Rectal smooth muscle tissue (tissue), 1 donor: ENCODE data around the gene DPH3.

Experiments used
- H3K27ac ChIP-seq: one replicate; pipeline ENCODE4 v1.7.0; 2013; ENCODE audit warnings: low read depth, low read length, inconsistent platforms
- H3K27me3 ChIP-seq: one replicate; pipeline ENCODE4 v1.7.0; 2013; ENCODE audit warnings: low read length; ENCODE audit not compliant: control insufficient read depth, insufficient read depth
- H3K36me3 ChIP-seq: one replicate; pipeline ENCODE4 v1.7.0; 2013; ENCODE audit warnings: low read length; ENCODE audit not compliant: control insufficient read depth, insufficient read depth
- H3K4me1 ChIP-seq: one replicate; pipeline ENCODE4 v1.7.0; 2013; ENCODE audit warnings: low read length; ENCODE audit not compliant: control insufficient read depth, insufficient read depth
- H3K4me3 ChIP-seq: one replicate; pipeline ENCODE4 v1.7.0; 2013; ENCODE audit warnings: low read length
- H3K9ac ChIP-seq: one replicate; pipeline ENCODE4 v1.7.0; 2013; ENCODE audit warnings: low read length

The DPH3 gene

DNA sequence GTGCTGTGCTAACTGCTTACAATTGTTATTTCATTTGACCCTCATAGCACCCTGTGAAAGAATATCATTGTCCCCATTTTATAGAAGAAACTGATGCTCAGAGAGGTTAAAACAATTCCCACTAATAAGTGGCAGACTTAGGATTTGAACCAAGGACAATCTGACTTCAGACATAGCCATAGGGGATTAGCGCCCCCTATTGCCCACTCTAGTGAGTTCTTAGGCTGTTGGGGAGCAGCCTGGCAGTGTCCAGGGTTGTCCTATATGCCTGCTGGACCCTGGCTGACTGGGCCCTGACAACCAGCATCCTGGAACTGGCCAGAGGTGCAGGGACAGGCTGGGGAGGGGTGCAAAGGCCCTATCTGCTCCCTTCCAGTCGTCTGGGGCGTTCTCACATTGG is 15.4 kb downstream of the DPH3 start:
- Histone ChIP-seq H3K9ac (no peak overlapping the region), H3K27ac (no peak overlapping the region), H3K27me3 (no peaks in the 10 kb centered on the region), H3K4me3 (no peak overlapping the region), H3K4me1 (no peaks in the 10 kb centered on the region), H3K36me3 (no peaks in the 10 kb centered on the region)

DNA sequence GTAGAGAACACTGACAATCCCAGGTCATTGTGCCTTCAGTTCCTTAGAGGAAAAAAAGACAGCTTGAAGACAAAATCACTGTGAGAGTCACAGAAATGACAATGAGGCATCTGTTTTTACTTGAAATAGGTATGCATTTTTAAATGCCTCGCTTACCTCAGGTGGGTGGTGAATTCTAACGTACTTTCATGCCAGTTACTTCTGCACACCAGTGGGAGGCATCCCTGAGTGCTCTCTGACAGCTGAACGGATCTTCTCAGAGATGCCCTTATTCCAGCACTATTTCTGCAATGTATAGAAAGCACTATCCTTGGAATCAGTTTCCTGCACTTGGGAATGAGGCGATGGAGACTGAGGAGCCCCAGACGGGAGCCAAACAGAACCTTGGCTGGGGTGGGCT is 16.2 kb downstream of the DPH3 start:
- Histone ChIP-seq H3K4me3 (no peak overlapping the region), H3K36me3 (no peaks in the 10 kb centered on the region), H3K4me1 (no peaks in the 10 kb centered on the region), H3K9ac (no peak overlapping the region), H3K27me3 (no peaks in the 10 kb centered on the region), H3K27ac (no peak overlapping the region)

DNA sequence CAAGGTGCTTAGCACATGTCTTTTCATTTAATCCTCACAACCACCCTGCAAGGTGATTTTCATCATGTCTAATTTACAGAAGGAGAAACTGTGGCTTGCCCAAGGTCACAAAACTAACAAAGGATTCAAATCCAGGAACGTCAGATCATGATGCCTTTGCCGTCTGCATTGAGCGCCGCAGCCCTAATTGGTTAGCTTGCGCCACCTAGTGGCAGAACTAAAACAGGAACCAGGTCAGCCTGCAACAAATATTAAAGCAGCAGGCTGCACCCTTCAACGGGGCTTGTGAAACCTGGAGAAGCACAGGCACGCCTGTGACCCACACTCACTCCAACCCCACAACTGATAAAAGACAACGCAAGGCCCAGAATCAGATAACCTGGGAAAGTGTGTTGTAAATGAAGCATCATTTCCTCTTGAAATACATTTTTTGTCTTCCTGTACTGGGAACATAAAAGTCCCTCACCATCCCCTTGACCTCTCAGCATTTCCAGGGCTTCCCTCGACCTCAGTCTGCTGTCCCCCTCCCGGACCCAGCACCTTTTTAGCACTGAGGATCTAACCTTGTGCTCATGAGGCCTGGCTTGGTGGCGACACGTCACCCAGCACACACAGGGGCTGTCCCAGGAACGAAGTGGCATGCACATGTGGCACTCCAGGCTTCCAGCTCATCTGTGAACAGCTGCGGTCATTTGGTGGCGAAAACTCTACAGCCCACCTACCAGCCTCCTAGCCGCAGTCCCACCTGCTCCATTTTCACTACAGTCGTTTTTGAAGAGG is 17.3 kb downstream of the DPH3 start:
- Histone ChIP-seq H3K36me3 (no peaks in the 10 kb centered on the region), H3K27ac (no peak overlapping the region), H3K4me3 (no peak overlapping the region), H3K27me3 (no peaks in the 10 kb centered on the region), H3K9ac (no peak overlapping the region), H3K4me1 (no peaks in the 10 kb centered on the region)

DNA sequence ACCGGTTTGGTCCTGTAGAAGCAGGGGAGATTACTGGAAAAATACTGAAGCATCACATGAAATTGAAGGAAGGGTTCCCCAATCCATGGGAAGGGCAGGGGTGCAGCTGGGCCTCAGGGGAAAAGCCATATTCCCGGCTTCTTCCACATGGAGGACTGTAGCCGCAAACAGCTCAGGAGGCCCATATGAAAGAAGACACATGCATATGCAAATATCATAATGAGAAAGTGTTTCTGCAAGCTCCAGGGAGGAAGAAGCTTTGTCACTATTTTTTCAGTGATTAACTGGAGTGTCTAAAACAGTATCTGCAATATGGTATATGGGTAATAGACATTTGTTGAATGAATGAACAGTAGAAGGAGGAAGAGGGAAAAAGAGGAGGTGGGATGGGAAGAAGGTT is 19.1 kb downstream of the DPH3 start:
- Histone ChIP-seq H3K9ac (no peak overlapping the region), H3K4me3 (no peak overlapping the region), H3K27ac (no peak overlapping the region), H3K27me3 (no peaks in the 10 kb centered on the region), H3K36me3 (no peaks in the 10 kb centered on the region), H3K4me1 (no peaks in the 10 kb centered on the region)

DNA sequence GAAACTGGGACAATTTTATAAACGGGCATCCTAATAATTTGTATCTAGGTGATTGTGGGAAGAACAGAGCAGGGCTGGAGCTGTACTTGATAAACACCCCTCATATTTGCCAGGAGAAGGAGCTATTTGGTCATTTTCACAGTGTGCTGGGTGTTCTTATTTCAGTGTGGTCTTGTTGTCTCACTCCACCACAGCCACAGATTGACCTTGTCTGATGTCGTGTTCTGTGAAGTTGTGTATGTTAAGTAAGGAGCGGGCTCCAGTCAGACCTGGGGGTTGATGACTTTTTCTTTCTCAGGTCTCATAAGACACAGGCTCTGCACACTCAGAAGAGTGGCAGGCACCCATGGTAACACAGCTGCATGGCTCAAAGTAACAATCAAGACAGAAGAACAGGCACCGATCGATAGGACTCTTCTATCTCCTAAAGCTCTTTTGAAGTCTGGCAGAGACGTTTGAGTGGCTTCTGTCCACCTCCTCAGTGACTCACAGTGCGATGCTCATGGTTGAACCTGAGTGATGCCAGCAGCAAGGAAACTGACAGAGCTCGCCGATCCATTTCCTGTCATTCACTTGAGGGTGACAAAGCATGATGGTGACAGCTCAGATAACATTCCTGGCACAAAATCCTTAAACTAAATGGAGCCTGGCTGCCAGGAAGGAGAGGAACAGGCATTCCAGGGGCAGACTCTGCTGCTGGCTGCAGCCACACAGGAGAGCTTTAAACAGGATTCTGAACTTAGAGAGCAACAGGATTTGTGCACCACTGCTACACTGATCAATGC is 20.8 kb downstream of the DPH3 start:
- no peaks in the 10 kb centered on the region for H3K36me3 ChIP-seq
- H3K4me1 ChIP-seq = no peaks in the 10 kb centered on the region
- no peak overlapping the region for H3K27ac ChIP-seq
- H3K4me3 ChIP-seq = no peak overlapping the region
- no peak overlapping the region for H3K9ac ChIP-seq
- no peaks in the 10 kb centered on the region for H3K27me3 ChIP-seq

DNA sequence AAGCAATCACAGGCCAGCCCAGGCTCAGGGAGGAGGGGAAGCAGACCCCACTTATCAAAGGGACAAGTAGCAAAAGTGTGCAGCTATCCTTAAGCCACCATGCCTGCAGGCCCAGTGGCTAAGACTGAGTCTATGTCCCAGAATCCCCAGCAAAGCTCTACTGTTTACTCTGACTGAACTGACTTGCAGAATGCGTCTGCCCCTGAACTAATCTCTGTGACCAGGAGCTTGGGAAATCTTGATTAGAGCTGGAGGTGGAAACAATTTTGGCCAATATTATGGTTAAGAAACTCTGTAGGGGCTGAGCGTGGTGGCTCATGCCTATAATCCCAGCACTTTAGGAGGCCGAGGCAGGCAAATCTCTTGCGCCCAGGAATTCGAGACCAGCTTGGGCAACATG is 22.6 kb downstream of the DPH3 start:
- no peaks in the 10 kb centered on the region for H3K36me3 ChIP-seq
- no peak overlapping the region for H3K27ac ChIP-seq
- no peaks in the 10 kb centered on the region for H3K27me3 ChIP-seq

DNA sequence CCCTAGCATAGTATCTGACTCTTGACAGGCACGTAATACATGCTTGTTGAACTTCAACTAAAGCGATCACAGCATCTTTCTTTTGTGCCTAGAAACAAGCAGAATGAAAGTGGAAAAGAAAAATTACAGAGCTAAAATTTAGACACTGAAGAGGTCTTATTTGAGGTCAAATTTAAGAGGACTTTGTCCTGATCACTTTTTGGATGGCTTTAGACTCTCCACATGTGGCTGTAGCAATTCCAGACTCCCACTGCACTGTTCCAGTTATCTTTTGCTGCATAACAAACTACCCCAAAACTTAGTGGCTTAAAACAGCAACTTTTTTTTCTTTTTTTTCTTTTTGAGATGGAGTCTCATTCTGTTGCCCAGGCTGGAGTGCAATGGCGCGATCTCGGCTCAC is 23.5 kb downstream of the DPH3 start:
- Histone ChIP-seq H3K36me3 (no peaks in the 10 kb centered on the region), H3K4me1 (no peaks in the 10 kb centered on the region), H3K9ac (no peak overlapping the region), H3K27me3 (no peaks in the 10 kb centered on the region), H3K27ac (no peak overlapping the region), H3K4me3 (no peak overlapping the region)

More for the DNA sequence above, 22.6 kb downstream of the DPH3 start:
- no peak overlapping the region for H3K9ac ChIP-seq
- H3K4me3 ChIP-seq = no peak overlapping the region
- no peaks in the 10 kb centered on the region for H3K4me1 ChIP-seq

DNA sequence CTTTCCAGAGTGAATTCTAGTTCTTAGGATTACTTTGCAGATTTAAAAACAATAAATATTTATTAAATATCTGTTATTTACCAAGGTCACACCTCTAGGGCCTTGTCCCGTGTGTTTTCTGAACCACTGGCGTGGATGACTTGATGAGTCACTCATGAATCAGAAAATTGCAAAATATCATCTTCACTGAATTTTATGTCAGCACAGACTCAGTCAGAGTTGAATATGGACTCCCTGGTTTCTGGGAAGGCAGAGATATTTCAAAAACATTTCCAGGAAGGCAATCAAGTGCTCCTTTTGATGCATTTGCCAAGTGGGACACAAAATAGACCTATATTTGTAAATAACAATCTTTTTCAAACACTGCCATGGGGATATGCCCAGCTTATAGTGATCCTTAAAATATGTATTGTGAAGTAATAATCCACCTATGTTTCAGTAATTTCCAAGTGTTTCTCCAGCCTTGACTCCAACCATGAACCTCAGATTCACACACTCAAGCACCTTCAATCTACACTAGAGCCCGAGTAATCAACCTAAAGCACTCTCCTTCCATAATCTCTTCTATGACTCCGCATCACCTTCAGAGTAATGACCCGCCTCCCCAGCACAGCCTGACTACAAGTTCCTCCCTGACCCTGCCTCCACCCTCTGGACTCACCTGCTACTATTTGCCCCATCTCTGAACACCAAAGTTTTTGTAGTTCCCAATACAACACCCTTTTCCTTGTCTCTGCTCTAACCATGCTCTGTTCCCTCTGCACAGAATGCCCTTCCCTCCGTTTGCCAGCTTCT is 24.3 kb downstream of the DPH3 start:
- H3K27me3 ChIP-seq = no peaks in the 10 kb centered on the region
- H3K27ac ChIP-seq = no peak overlapping the region
- no peaks in the 10 kb centered on the region for H3K36me3 ChIP-seq
- no peak overlapping the region for H3K9ac ChIP-seq
- no peaks in the 10 kb centered on the region for H3K4me1 ChIP-seq
- H3K4me3 ChIP-seq = no peak overlapping the region

DNA sequence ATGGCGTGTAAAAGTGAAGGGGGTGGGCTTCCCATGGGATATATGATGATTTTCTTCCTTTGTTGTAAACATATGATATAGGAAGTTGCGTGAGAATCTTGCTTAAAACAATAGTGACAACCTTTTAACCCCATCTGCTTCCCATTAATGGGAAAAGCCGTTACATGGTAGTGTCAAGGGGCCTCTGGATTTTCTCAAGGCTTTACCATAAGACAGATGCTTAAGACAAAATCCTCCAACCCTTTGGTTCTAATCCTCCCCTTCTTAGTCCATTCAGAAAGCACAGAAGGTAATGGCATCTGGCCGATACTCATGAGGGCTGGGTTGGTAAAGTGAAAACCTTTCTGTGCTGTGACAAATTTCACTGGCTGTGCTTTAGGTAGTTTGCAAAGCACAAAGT is 25.0 kb downstream of the DPH3 start:
- H3K4me3 ChIP-seq = no peak overlapping the region
- no peaks in the 10 kb centered on the region for H3K36me3 ChIP-seq
- no peaks in the 10 kb centered on the region for H3K4me1 ChIP-seq
- H3K27ac ChIP-seq = no peak overlapping the region
- no peaks in the 10 kb centered on the region for H3K27me3 ChIP-seq
- no peak overlapping the region for H3K9ac ChIP-seq

DNA sequence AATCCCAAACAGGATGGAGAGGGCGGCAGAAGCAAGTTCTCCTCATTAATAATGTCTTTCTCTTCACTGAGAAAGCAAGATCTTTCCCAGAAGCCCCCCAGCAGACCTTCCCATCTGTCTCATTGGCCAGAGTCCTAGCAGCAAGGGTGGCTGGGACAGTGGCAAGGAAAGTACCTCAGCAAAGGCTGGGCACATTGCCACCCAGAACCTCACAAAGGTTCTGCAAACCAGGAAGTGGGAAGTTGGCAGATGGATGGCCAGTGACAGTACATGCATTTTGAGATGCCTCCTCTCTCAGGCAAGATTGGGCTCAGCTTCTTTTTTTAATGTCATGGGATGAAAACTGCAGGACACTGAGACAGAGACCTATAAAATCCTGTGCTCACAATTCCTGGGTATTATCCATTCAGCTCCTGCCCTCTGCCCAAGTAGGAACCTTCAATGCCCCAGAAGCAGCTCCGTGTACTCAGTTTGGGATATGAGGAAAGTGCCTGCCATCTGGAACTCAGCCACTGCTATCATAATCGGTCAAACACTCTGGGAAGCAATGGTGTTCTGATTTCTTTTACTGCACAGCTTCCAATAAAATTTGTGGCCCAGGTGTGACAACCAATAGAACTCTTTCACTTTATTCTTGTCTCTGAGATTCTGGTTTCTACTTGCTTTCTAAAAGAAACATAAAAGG is 25.5 kb downstream of the DPH3 start:
- Histone ChIP-seq H3K4me3 (no peak overlapping the region), H3K9ac (no peak overlapping the region), H3K27ac (no peak overlapping the region), H3K36me3 (no peaks in the 10 kb centered on the region), H3K4me1 (no peaks in the 10 kb centered on the region), H3K27me3 (no peaks in the 10 kb centered on the region)

DNA sequence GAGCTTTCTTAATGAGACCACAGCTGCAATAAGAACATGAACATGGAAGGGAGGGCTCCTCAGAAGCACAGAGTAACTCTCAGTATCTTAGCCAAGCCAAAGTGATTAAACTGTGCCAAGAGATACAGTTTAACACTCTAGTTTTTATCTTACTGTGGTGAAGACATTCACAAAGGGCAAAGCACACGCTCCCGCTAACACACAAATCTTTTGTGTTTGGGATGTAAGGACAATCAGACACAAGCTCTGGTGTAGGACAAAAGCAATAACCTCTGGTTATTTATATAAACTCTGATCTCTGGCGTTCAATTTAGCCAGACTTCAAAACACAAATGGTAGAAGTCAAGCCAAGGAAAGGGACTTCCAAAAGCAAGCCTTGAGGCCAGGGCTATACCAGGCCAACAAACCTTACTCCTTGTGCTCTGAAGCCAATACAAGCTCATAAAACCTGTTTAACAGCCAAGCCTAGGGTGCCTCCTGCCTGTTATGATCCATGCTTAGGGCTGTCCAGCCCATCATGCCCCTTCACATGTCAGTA is 27.8 kb downstream of the DPH3 start:
- no peak overlapping the region for H3K9ac ChIP-seq
- H3K36me3 ChIP-seq = no peaks in the 10 kb centered on the region
- no peaks in the 10 kb centered on the region for H3K27me3 ChIP-seq
- no peaks in the 10 kb centered on the region for H3K4me1 ChIP-seq
- H3K4me3 ChIP-seq = no peak overlapping the region
- no peak overlapping the region for H3K27ac ChIP-seq
